Activated naive CD4-positive, alpha-beta T cell treated with anti-CD3 and anti-CD28 coated beads, Interleukin-2, amount 50 U/mL, for 24 hours (primary cell): ENCODE data around the gene COX8C.
"Not testable (repeated sequence)": the region's sequence is repeated elsewhere in the genome, so short reads cannot be mapped to it uniquely, and the experiment has no call there.

Experiments used
- H3K27ac Mint-ChIP-seq: one replicate; pipeline ENCODE4 v1.8.0; 2021; ENCODE audit warnings: mild to moderate bottlenecking, mixed read lengths
- H3K27me3 Mint-ChIP-seq: one replicate; pipeline ENCODE4 v1.8.0; 2021; ENCODE audit warnings: mixed read lengths
- H3K36me3 Mint-ChIP-seq: one replicate; pipeline ENCODE4 v1.8.0; 2021; ENCODE audit warnings: mixed read lengths
- H3K4me1 Mint-ChIP-seq: one replicate; pipeline ENCODE4 v1.8.0; 2021; ENCODE audit warnings: mixed read lengths
- H3K4me3 Mint-ChIP-seq: one replicate; pipeline ENCODE4 v1.8.0; 2021; ENCODE audit warnings: mild to moderate bottlenecking, mixed read lengths
- H3K9me3 Mint-ChIP-seq: one replicate; pipeline ENCODE4 v1.8.0; 2021; ENCODE audit warnings: mixed read lengths

The COX8C gene

GRCh38 chr14:93332397-93332852 lies 14.6 kb upstream of the COX8C start:
- no peaks in the 10 kb centered on the region for H3K36me3 Mint-ChIP-seq
- no peaks in the 10 kb centered on the region for H3K27me3 Mint-ChIP-seq
- H3K4me3 Mint-ChIP-seq, result peak overlapping the region; percentile 91
- H3K4me1 Mint-ChIP-seq, result peaks cover 54% of the 10 kb centered on the region
- H3K9me3 Mint-ChIP-seq, result no peaks in the 10 kb centered on the region
- H3K27ac Mint-ChIP-seq, result no peak overlapping the region

GRCh38 chr14:93332853-93333630 lies 13.9 kb upstream of the COX8C start, which contains the start of gene BTBD7:
TSS of gene BTBD7 (minus strand) at chr14:93333036. CDS start at chr14:93296051, 36,985 bp downstream.
- Mint-ChIP-seq H3K4me3 (peak within 1 kb of the TSS; percentile 91), H3K9me3 (no peaks in the 10 kb centered on the region), H3K27me3 (no peaks in the 10 kb centered on the region), H3K27ac (peak within 1 kb of the TSS; percentile 95), H3K36me3 (no peaks in the 10 kb centered on the region), H3K4me1 (peaks cover 48% of the 10 kb centered on the region)

- H3K27ac Mint-ChIP-seq, result peak overlapping the region; percentile 95
- peak overlapping the region; percentile 91 for H3K4me3 Mint-ChIP-seq
- no peaks in the 10 kb centered on the region for H3K9me3 Mint-ChIP-seq
- H3K36me3 Mint-ChIP-seq, result no peaks in the 10 kb centered on the region
- no peaks in the 10 kb centered on the region for H3K27me3 Mint-ChIP-seq
- H3K4me1 Mint-ChIP-seq, result peaks cover 43% of the 10 kb centered on the region
These were observed 13.3 kb upstream of the COX8C start for GRCh38 chr14:93333631-93334103.

GRCh38 chr14:93337143-93337753 lies 9.7 kb upstream of the COX8C start:
- Mint-ChIP-seq H3K27ac (no peak overlapping the region), H3K36me3 (peaks cover 1% of the 10 kb centered on the region), H3K4me3 (no peak overlapping the region), H3K4me1 (peaks cover 9% of the 10 kb centered on the region), H3K9me3 (no peaks in the 10 kb centered on the region), H3K27me3 (peaks cover 1% of the 10 kb centered on the region)

GRCh38 chr14:93337884-93338283 lies 9.1 kb upstream of the COX8C start:
- peaks cover 3% of the 10 kb centered on the region for H3K36me3 Mint-ChIP-seq
- no peaks in the 10 kb centered on the region for H3K9me3 Mint-ChIP-seq
- peaks cover 9% of the 10 kb centered on the region for H3K4me1 Mint-ChIP-seq
- no peak overlapping the region for H3K4me3 Mint-ChIP-seq
- H3K27me3 Mint-ChIP-seq, result peaks cover 1% of the 10 kb centered on the region
- no peak overlapping the region for H3K27ac Mint-ChIP-seq

GRCh38 chr14:93343266-93343665 lies 3.7 kb upstream of the COX8C start:
- H3K4me3 Mint-ChIP-seq, result no peak overlapping the region
- no peaks in the 10 kb centered on the region for H3K4me1 Mint-ChIP-seq
- peaks cover 1% of the 10 kb centered on the region for H3K27me3 Mint-ChIP-seq
- H3K27ac Mint-ChIP-seq, result no peak overlapping the region
- no peaks in the 10 kb centered on the region for H3K9me3 Mint-ChIP-seq
- peaks cover 3% of the 10 kb centered on the region for H3K36me3 Mint-ChIP-seq

- Mint-ChIP-seq H3K27me3 (peaks cover 1% of the 10 kb centered on the region), H3K4me3 (no peak overlapping the region), H3K27ac (no peak overlapping the region)
These were observed 3.2 kb upstream of the COX8C start for GRCh38 chr14:93343797-93344196.

GRCh38 chr14:93347850-93348249 lies 868 bp downstream of the COX8C start:
- no peak overlapping the region for H3K4me3 Mint-ChIP-seq
- H3K4me1 Mint-ChIP-seq, result no peaks in the 10 kb centered on the region
- no peaks in the 10 kb centered on the region for H3K9me3 Mint-ChIP-seq
- no peaks in the 10 kb centered on the region for H3K27me3 Mint-ChIP-seq
- no peaks in the 10 kb centered on the region for H3K36me3 Mint-ChIP-seq
- no peak overlapping the region for H3K27ac Mint-ChIP-seq

More at GRCh38 chr14:93343797-93344196, 3.2 kb upstream of the COX8C start:
- H3K36me3 Mint-ChIP-seq, result peaks cover 3% of the 10 kb centered on the region
- no peaks in the 10 kb centered on the region for H3K4me1 Mint-ChIP-seq
- H3K9me3 Mint-ChIP-seq, result no peaks in the 10 kb centered on the region

- no peak overlapping the region for H3K4me3 Mint-ChIP-seq
- no peaks in the 10 kb centered on the region for H3K36me3 Mint-ChIP-seq
- H3K27me3 Mint-ChIP-seq, result no peaks in the 10 kb centered on the region
- no peak overlapping the region for H3K27ac Mint-ChIP-seq
- no peaks in the 10 kb centered on the region for H3K9me3 Mint-ChIP-seq
- no peaks in the 10 kb centered on the region for H3K4me1 Mint-ChIP-seq
These were observed 1.3 kb downstream of the COX8C start for GRCh38 chr14:93348292-93348691.

- not testable (repeated sequence) for H3K9me3 Mint-ChIP-seq, H3K27me3 Mint-ChIP-seq, H3K27ac Mint-ChIP-seq, H3K36me3 Mint-ChIP-seq, H3K4me1 Mint-ChIP-seq, H3K4me3 Mint-ChIP-seq
These were observed 7.9 kb downstream of the COX8C start for GRCh38 chr14:93354873-93355272.

- H3K27me3 Mint-ChIP-seq, result peaks cover 13% of the 10 kb centered on the region
- no peak overlapping the region for H3K4me3 Mint-ChIP-seq
- H3K4me1 Mint-ChIP-seq, result no peaks in the 10 kb centered on the region
- H3K9me3 Mint-ChIP-seq, result peaks cover 7% of the 10 kb centered on the region
- H3K27ac Mint-ChIP-seq, result no peak overlapping the region
- peaks cover 2% of the 10 kb centered on the region for H3K36me3 Mint-ChIP-seq
These were observed 22.2 kb downstream of the COX8C start for GRCh38 chr14:93368996-93369712.

- H3K27me3 Mint-ChIP-seq, result peaks cover 12% of the 10 kb centered on the region
- no peak overlapping the region for H3K27ac Mint-ChIP-seq
These were observed 22.8 kb downstream of the COX8C start for GRCh38 chr14:93369713-93370266.

GRCh38 chr14:93375673-93376156 lies 28.7 kb downstream of the COX8C start:
- no peak overlapping the region for H3K4me3 Mint-ChIP-seq
- peaks cover 7% of the 10 kb centered on the region for H3K9me3 Mint-ChIP-seq
- peaks cover 18% of the 10 kb centered on the region for H3K27me3 Mint-ChIP-seq
- no peaks in the 10 kb centered on the region for H3K4me1 Mint-ChIP-seq
- peaks cover 2% of the 10 kb centered on the region for H3K36me3 Mint-ChIP-seq
- H3K27ac Mint-ChIP-seq, result no peak overlapping the region

More at GRCh38 chr14:93369713-93370266, 22.8 kb downstream of the COX8C start:
- peaks cover 2% of the 10 kb centered on the region for H3K36me3 Mint-ChIP-seq
- peaks cover 7% of the 10 kb centered on the region for H3K9me3 Mint-ChIP-seq
- H3K4me3 Mint-ChIP-seq, result no peak overlapping the region
- H3K4me1 Mint-ChIP-seq, result no peaks in the 10 kb centered on the region

GRCh38 chr14:93379831-93380230 lies 32.8 kb downstream of the COX8C start:
- Mint-ChIP-seq H3K9me3 (no peaks in the 10 kb centered on the region), H3K36me3 (no peaks in the 10 kb centered on the region), H3K4me3 (no peak overlapping the region), H3K27me3 (peaks cover 17% of the 10 kb centered on the region), H3K27ac (no peak overlapping the region), H3K4me1 (no peaks in the 10 kb centered on the region)

GRCh38 chr14:93381644-93382043 lies 34.7 kb downstream of the COX8C start:
- no peaks in the 10 kb centered on the region for H3K36me3 Mint-ChIP-seq
- H3K4me1 Mint-ChIP-seq, result no peaks in the 10 kb centered on the region
- H3K9me3 Mint-ChIP-seq, result no peaks in the 10 kb centered on the region
- peaks cover 22% of the 10 kb centered on the region for H3K27me3 Mint-ChIP-seq
- no peak overlapping the region for H3K27ac Mint-ChIP-seq
- H3K4me3 Mint-ChIP-seq, result no peak overlapping the region
